Ishikawa (cell line): ENCODE data around the gene CCDC17.

Experiments used
- CEBPB ChIP-seq: IDR thresholded peaks from 2 replicates; pipeline ENCODE4 v1.6.1; 2012
- CREB1 ChIP-seq: IDR thresholded peaks from 2 replicates; pipeline ENCODE4 v1.6.1; 2012; ENCODE audit warnings: low read depth
- EGR1 ChIP-seq: IDR thresholded peaks from 2 replicates; pipeline ENCODE4 v1.6.1; 2012
- EP300 ChIP-seq: IDR thresholded peaks from 2 replicates; pipeline ENCODE4 v1.6.1; 2012; ENCODE audit warnings: borderline replicate concordance
- FOXM1 ChIP-seq: IDR thresholded peaks from 2 replicates; pipeline ENCODE4 v1.6.1; 2012; ENCODE audit warnings: low read depth, borderline replicate concordance
- MAX ChIP-seq: IDR thresholded peaks from 2 replicates; pipeline ENCODE4 v1.6.1; 2012
- NFIC ChIP-seq: IDR thresholded peaks from 2 replicates; pipeline ENCODE4 v1.6.1; 2012
- RAD21 ChIP-seq: IDR thresholded peaks from 2 replicates; pipeline ENCODE4 v1.6.1; 2012; ENCODE audit warnings: low read depth
- REST ChIP-seq: IDR thresholded peaks from 2 replicates; pipeline ENCODE4 v1.6.1; 2012; ENCODE audit warnings: low read depth, mild to moderate bottlenecking
- TAF1 ChIP-seq: IDR thresholded peaks from 2 replicates; pipeline ENCODE4 v1.6.1; 2012; ENCODE audit warnings: low read depth, mild to moderate bottlenecking
- TCF12 ChIP-seq: IDR thresholded peaks from 2 replicates; pipeline ENCODE4 v1.6.1; 2012; ENCODE audit warnings: low read depth
- TEAD4 ChIP-seq: IDR thresholded peaks from 2 replicates; pipeline ENCODE4 v1.6.1; 2012
- USF1 ChIP-seq: IDR thresholded peaks from 2 replicates; pipeline ENCODE4 v1.6.1; 2012
- YY1 ChIP-seq: IDR thresholded peaks from 2 replicates; pipeline ENCODE4 v1.6.1; 2012; ENCODE audit warnings: low read depth
- ZBTB7A ChIP-seq: IDR thresholded peaks from 2 replicates; pipeline ENCODE4 v1.6.1; 2012; ENCODE audit warnings: low read depth

CCDC17 gene

GRCh38 chr1:45610589-45611226 is 13.1 kb downstream of the CCDC17 start:
- TF ChIP-seq REST (no peak), USF1 (no peak), ZBTB7A (no peak), TCF12 (no peak), FOXM1 (no peak), MAX (no peak), TAF1 (no peak), CREB1 (no peak), EP300 (no peak), TEAD4 (no peak), NFIC (no peak), YY1 (no peak), RAD21 (no peak), CEBPB (no peak), EGR1 (no peak)

- TF ChIP-seq REST (no peak), TAF1 (no peak), MAX (no peak), CEBPB (no peak), NFIC (no peak), USF1 (no peak), ZBTB7A (no peak), YY1 (no peak), TCF12 (no peak), FOXM1 (no peak), RAD21 (no peak), EGR1 (no peak), EP300 (no peak), CREB1 (no peak), TEAD4 (no peak)
These were observed 15.4 kb downstream of the CCDC17 start for GRCh38 chr1:45608175-45609156.

- TF ChIP-seq REST: no peak
- no peak for TF ChIP-seq EGR1
- TF ChIP-seq TCF12: no peak
- no peak for TF ChIP-seq NFIC
- TF ChIP-seq CREB1: no peak
- TF ChIP-seq CEBPB: no peak
- no peak for TF ChIP-seq USF1
- no peak for TF ChIP-seq FOXM1
- TF ChIP-seq TEAD4: no peak
- no peak for TF ChIP-seq RAD21
- TF ChIP-seq TAF1: no peak
- TF ChIP-seq MAX: no peak
- TF ChIP-seq EP300: no peak
- TF ChIP-seq YY1: no peak
These were observed 16.3 kb downstream of the CCDC17 start for GRCh38 chr1:45607404-45608074.
